Mesothelial cell of epicardium (in vitro differentiated cells): ENCODE measurements around the gene EXOC6. TPM values are rescaled to one million over a fixed set of nuclear protein-coding genes. Genes with fewer than 3 reads are reported as not detected.
A peak's percentile ranks its signal among the peaks of the same experiment; 100 is the strongest.
"Not testable (repeated sequence)": the region's sequence is repeated elsewhere in the genome, so short reads cannot be mapped to it uniquely, and the experiment has no call there.

ENCODE experiments used
- DNase-seq, 2 experiments: peaks; one replicate each; pipeline ENCODE4 v3.0.0; 2021; ENCODE audit warnings: low spot score in 2 of 2; ENCODE audit not compliant: unreplicated experiment in 2 of 2
- H3K27ac Mint-ChIP-seq: 2 replicates; pipeline ENCODE4 v1.8.0; 2021; ENCODE audit warnings: mixed read lengths
- H3K27me3 Mint-ChIP-seq: 2 replicates; pipeline ENCODE4 v1.8.0; 2021; ENCODE audit warnings: low read depth, mixed read lengths
- H3K36me3 Mint-ChIP-seq: 2 replicates; pipeline ENCODE4 v1.8.0; 2021; ENCODE audit warnings: mixed read lengths
- H3K4me1 Mint-ChIP-seq: 2 replicates; pipeline ENCODE4 v1.8.0; 2021; ENCODE audit warnings: mixed read lengths
- H3K4me3 Mint-ChIP-seq: 2 replicates; pipeline ENCODE4 v1.8.0; 2021; ENCODE audit warnings: mild to moderate bottlenecking, moderate library complexity, mixed read lengths
- H3K9me3 Mint-ChIP-seq: 2 replicates; pipeline ENCODE4 v1.8.0; 2021; ENCODE audit warnings: mixed read lengths
- total RNA-seq: library from RNA; stranded (reverse); gene quantifications from 3 replicates; pipeline ENCODE4 v1.2.1, GENCODE V29; 2021
- TF ChIP-seq, protein P1 (sequence below): fragments of 200-600 bp; sonication (generic); IDR thresholded peaks from one replicate; pipeline ENCODE4 v1.5.0; 2021; ENCODE audit warnings: antibody characterized with exemption; ENCODE audit not compliant: unreplicated experiment

EXOC6 gene
- total RNA-seq, 1 donor from 2014 or later = 11.6 TPM

DNA sequence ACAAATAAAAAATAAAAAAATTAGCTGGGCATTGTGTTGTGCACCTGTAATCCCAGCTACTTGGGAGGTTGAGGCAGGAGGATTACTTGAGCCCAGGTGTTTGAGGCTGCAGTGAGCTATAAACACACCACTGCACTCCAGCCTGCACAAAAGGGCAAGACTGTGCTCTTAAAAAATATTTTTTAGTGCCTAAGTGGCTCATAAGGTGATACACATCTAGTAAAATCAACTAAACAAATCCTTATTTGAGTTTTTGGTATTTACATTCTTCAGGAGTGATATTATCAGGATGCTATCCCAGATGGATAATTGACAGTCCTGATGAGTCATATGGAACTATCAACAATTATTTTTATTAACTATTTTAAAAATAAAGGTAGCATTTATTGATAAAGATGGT lies 93.9 kb downstream of the EXOC6 start:
- TF ChIP-seq, protein P1, sequence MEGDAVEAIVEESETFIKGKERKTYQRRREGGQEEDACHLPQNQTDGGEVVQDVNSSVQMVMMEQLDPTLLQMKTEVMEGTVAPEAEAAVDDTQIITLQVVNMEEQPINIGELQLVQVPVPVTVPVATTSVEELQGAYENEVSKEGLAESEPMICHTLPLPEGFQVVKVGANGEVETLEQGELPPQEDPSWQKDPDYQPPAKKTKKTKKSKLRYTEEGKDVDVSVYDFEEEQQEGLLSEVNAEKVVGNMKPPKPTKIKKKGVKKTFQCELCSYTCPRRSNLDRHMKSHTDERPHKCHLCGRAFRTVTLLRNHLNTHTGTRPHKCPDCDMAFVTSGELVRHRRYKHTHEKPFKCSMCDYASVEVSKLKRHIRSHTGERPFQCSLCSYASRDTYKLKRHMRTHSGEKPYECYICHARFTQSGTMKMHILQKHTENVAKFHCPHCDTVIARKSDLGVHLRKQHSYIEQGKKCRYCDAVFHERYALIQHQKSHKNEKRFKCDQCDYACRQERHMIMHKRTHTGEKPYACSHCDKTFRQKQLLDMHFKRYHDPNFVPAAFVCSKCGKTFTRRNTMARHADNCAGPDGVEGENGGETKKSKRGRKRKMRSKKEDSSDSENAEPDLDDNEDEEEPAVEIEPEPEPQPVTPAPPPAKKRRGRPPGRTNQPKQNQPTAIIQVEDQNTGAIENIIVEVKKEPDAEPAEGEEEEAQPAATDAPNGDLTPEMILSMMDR = no peak
- no peaks in the 10 kb centered on the region for H3K4me1 Mint-ChIP-seq
- no peak overlapping the region for H3K4me3 Mint-ChIP-seq
- no peak for DNase-seq
- H3K9me3 Mint-ChIP-seq = no peaks in the 10 kb centered on the region
- no peaks in the 10 kb centered on the region for H3K27me3 Mint-ChIP-seq
- no peak overlapping the region for H3K27ac Mint-ChIP-seq
- H3K36me3 Mint-ChIP-seq = peaks cover 16% of the 10 kb centered on the region

DNA sequence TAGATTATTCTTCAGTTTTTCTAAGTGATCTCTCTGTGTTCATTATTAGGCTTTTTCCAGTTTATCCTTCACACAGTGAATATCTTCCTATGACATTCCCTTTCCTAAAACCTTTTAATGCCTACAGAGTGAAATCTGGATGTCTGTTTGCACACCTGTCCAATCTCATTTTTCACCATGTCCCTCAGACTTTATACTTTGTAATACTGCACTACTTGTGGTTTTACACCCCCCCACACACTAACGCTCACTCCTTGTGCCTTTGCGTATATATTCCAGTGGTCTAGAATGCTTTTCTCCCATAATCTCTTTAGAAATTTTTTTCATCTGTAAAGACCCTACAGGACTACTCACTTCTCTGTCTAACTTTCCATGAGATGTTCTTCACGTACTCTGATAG lies 98.2 kb downstream of the EXOC6 start:
- no peak overlapping the region for H3K4me3 Mint-ChIP-seq
- peaks cover 24% of the 10 kb centered on the region for H3K36me3 Mint-ChIP-seq
- H3K9me3 Mint-ChIP-seq = no peaks in the 10 kb centered on the region
- no peaks in the 10 kb centered on the region for H3K27me3 Mint-ChIP-seq
- H3K27ac Mint-ChIP-seq = no peak overlapping the region
- H3K4me1 Mint-ChIP-seq = no peaks in the 10 kb centered on the region
- no peak for DNase-seq
- TF ChIP-seq, protein P1 = no peak

DNA sequence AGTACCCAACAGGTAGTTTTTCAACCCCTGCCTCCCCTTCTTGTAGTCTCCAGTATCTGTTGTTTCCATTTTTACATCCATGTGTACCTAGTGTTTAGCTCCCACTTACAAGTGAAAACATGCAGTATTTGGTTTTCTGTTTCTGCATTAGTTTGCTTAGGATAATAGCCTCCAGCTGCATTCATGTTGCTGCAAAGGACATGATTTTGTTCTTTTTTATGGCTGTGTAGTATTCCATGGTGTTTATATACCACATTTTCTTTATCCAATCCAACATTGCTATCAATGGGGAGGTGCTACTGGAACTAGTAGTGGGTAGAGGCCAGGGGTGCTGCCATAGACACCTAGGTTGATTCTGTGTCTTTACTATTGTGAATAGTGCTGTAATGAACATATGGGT lies 104.3 kb downstream of the EXOC6 start:
- DNase-seq, H3K4me1 Mint-ChIP-seq, H3K4me3 Mint-ChIP-seq, H3K9me3 Mint-ChIP-seq, H3K27me3 Mint-ChIP-seq, H3K27ac Mint-ChIP-seq: not testable (repeated sequence)
- H3K36me3 Mint-ChIP-seq = peaks cover 13% of the 10 kb centered on the region

DNA sequence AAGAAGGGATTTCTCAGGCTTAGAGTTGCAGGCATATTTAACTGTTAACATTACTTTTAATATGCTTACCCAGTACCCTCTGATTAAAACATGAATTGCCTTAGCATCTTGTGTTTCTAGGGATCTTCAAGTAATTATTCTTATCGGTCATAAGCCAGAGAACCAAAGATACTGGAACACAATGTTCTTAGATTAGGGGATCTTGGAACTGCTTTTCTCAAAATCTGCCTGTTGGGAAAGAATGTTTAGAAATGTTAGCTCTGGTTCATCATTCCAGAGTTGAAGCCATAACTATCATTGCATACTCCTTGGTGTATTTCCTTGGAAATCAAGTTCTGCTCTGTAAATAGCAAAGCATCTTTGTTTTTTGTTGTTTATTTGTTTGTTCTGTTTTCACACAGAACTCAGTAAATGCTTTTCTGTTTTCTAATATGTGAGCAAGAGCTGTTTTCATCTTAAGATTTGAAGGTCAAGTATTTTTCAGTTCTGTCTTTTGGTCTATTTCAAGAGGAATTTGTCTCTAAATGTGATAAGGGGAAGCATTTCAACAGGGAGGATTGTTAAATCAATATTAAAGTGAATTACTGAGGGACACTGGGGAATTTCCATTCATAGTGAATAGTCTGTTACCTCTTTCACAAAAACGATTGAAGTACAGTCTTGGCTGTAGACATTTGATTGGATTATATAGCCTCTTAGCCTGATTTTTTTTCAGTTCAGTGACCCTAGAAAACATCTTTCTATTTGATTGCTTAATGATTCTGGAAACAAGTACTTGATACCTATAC lies 109.1 kb downstream of the EXOC6 start:
- DNase-seq = no peak
- TF ChIP-seq, protein P1 = no peak
- Mint-ChIP-seq H3K36me3 (peaks cover 13% of the 10 kb centered on the region), H3K4me3 (no peak overlapping the region), H3K4me1 (peaks cover 3% of the 10 kb centered on the region), H3K27ac (peak overlapping the region; percentile 23), H3K9me3 (no peaks in the 10 kb centered on the region), H3K27me3 (no peaks in the 10 kb centered on the region)

DNA sequence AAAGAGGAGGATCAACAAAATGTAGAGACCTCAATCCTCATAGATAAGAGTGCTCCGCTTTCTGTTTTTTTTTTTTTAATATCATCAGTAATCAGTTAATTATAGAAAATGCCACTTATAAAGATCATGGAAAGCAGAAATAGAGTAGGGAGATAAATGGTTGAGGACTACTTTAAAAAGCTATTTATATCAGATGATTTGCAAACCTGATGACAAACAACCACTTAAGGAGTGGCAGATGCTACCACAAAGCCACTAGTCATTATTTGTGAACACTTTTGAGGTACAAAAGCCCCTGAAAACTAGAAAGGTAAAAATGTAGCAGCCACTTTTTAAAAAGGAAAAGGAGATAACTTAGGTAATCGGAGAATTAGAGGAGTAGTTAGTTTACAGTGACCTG lies 113.3 kb downstream of the EXOC6 start:
- no peak for DNase-seq
- no peak overlapping the region for H3K4me3 Mint-ChIP-seq
- peaks cover 3% of the 10 kb centered on the region for H3K4me1 Mint-ChIP-seq
- peaks cover 10% of the 10 kb centered on the region for H3K36me3 Mint-ChIP-seq
- no peak overlapping the region for H3K27ac Mint-ChIP-seq
- H3K9me3 Mint-ChIP-seq = no peaks in the 10 kb centered on the region
- H3K27me3 Mint-ChIP-seq = no peaks in the 10 kb centered on the region
- TF ChIP-seq, protein P1 = no peak

DNA sequence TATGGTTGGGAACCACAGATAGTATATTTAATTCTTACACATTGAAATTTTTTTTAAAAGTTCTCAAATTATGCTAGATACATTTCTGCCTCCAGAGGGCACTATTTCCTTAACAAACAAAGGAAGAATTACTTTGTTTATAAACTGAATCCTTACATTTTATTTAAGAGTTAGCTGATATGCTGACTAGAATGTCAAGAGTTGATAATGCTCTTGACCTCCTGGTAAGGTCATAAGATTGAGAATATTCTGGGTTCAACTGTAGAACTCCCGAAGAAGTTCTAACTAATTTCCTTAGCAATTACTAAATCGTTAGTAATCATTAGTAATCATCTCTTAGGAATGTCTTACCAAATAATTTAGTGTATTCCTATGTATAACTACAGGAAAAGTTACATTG lies 117.0 kb downstream of the EXOC6 start:
- no peak overlapping the region for H3K4me3 Mint-ChIP-seq
- TF ChIP-seq, protein P1 = peak; percentile 89
- H3K9me3 Mint-ChIP-seq = no peaks in the 10 kb centered on the region
- H3K36me3 Mint-ChIP-seq = peaks cover 3% of the 10 kb centered on the region
- no peak for DNase-seq
- H3K4me1 Mint-ChIP-seq = no peaks in the 10 kb centered on the region
- peak overlapping the region; percentile 34 for H3K27ac Mint-ChIP-seq
- no peaks in the 10 kb centered on the region for H3K27me3 Mint-ChIP-seq
